GM19324 (cell line): ENCODE measurements around the gene NNT.
"Not testable (repeated sequence)": the region's sequence is repeated elsewhere in the genome, so short reads cannot be mapped to it uniquely, and the experiment has no call there.

Experiments used
- ATAC-seq: cut with Tn5 transposase; IDR thresholded peaks from one replicate; pipeline ENCODE4 v1.9.1; 2021; ENCODE audit warnings: mild to moderate bottlenecking, moderate library complexity; ENCODE audit not compliant: unreplicated experiment, low FRiP score

Gene NNT

DNA sequence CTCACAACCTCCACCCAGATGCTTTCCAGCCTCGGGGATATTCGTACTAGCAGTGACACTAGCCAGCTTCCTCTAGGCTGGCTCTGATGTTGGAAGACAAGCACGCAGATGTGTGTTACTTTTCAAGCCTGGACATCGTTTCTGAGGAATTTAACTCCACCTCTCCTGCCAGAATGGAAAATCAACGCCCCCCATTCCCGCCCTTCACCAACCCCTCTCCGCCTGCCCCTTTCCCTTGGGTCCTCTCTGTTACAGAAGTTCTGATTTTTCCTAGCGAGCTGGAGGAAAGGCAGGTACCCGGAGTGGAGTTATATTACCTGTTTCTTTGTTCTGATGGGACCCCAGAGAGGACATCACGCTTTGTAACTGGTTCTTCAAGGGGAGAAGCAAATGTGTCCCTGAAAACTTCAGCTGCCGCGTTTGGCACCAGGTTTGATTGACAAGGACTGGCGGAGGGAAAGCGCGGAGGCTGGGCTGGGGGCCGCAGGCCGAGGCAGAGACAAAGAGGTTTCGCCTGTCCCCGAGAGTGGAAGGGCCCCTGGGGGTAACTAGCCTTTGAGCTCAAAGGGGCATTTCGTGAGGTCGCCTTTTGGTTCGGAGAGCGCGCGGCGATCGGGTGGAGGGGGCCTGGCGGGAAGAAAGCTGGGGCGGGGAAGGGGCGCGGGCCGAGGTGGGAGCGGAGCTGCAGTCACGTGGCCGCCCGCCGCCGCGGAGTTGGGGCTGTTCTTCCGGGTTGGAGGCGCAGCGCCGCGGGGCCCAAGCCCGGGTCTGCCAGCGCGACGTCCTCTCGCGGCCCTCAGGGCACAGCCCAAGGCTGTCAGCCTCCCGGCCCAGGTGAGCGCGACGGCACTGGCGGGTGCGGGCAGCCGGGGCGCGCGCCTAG is at the start of gene NNT:
NNT (plus strand) TSS at position 720 of the 883 bp plus-strand sequence. CDS start 6,016 bp downstream, outside the sequence.
- peak; percentile 85 for ATAC-seq

DNA sequence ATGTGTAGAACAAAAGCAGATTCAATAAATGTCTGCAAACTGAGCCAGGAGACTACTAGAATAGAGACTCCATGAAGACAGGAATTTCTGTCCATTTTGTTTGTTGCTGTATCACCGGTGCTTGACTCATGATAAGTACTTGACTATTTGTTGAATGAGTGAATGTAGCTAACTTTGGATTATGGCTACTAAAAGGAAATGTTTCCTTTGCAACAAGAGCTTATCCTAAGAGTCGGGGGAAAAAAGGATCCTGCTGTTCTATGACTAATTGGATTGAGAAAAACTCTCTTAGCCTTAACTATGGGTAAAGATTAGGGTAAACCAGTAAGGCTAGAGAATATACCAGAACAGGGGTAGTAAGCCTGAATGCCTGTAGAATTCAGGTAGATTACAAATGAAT is 49.6 kb upstream of the NNT start:
- no peak for ATAC-seq

DNA sequence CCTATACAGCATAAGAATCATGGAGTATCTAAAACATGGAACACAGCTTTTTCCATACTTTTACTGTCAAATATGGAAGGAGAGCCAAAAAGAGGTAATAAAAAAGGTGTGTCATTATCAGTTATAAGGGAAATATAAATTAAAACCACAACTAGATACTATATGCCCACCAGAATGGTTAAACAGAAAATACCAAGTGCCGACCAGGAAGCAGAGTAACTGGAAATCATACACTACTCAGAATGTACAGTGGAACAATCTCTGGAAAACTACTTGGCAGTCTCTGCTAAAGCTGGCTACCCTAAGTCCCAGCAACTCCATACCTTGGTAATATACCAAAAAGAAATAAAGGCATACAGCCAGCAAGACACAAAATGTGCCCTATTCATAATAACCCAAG is 48.5 kb upstream of the NNT start:
- ATAC-seq: no peak

DNA sequence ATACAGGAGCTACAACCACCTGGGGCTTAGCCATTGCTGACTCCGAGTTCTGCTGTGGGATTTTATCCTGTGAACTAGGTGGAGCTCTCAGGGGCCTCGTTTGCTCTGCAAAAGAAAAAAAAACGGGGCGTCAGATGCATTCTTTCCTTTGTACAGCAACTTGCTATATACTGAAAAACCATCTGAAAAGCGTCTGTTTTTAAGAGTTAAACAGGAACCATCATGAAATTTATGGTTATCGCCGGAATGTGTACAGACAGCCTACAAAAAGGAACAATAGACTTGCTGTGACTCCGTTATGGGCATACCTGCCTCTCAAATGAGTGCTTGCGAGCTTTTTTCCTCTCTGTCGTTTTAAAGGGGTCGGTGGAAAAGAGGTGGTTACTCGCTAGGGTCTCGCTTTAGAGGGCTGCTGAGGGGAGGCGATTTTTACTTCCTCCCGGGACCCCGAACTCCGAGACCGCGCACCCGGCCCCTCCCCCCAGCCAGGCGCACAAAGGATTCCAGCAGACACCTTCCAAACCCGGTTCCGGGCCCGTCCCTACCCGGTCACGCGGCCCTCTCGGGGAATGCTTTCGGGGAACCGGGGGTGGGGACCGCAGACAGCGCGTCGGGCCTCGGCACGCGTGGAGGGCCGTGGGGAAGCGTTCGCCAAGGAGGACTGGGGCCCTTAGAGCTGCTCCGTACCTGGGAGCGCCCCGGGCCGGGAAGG is 46.9 kb upstream of the NNT start:
- ATAC-seq: no peak

DNA sequence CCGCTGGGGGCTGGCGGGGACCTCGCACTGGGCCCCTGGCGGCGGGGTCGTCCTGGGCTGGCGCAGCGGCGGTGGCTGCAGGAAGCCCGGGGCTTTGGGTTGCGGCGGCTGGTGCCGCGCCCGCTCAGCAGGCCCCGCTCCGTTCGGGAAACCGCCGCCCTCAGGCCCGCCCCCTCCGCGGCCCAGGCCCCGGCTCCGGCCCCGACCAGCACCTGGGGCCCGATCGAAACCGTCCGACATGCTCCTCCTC is 46.4 kb upstream of the NNT start:
- ATAC-seq: peak; percentile 96

DNA sequence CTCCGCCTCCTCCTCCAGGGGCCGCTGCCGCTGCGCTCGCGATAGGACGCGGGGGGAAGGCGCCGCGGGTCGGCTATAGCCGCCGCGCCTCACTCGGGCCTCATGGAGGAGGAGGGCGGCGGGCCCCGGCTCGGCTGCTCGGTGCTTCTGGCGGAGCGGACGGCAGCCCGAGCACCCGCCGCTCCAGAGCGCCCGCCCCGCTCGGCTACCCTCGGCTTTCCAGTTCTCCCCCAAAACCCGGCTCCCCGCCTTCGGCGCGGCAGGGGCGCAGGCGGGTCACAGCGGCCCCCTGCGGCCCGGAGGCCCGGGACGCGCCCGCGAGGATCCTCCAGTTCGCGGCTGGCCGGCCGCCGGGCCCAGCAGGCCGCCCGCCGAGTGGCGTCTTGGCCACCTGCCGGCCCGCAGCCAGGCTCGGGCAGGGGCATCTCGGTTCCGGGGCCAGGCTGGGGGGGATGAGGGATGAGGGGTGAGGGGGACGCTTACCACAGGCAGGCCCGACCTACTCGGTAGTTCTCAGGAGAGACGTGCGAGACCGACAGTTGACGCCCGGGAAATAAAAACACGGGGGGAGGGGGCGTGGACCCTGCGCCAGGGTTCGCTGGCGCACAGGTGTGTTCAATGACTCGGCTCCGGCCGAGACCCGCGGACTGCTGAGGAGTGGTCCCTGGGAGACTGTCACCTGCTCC is 46.0 kb upstream of the NNT start, which contains the start of gene PAIP1:
PAIP1 (minus strand) TSS at position 221 of the 686 bp plus-strand sequence. CDS start 231 bp downstream, outside the sequence.
- peak; percentile 86 for ATAC-seq

DNA sequence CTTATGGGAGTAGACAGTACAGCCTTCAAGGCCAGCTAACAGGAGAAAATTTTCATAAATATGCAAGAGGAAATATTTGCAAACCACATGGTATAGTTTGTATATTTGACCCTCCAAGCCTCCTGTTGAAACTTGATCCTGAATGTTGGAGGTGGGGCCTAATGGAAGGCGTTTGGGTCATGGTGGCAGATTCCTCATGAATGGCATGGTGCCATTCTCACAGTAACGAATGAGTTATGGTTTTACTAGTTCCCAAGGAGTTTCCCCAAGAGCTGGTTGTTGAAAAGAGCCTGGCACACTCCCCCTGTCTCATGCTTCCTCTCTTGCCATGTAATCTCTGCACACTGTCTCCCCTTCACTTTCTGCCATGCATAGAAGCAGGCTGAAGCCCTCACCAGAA is 42.9 kb upstream of the NNT start:
- ATAC-seq: no peak

DNA sequence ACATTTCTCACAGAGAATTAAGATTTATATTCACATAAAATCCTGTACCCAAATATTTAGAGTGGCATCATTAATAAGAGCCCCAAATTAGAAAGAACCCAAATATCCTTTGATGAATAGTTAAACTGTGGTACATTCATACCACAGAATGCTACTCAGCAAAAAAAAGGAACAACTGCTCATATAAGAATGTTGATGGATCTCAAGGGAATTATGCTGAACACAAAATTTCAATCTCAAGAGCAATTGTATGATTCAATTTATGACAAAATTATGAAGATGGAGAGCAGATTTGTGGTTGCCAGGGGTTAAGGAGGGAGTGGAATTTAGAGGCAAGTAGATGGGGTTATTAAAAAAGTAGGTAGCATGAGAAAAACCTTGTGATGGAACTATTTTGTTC is 41.6 kb upstream of the NNT start:
- no peak for ATAC-seq

DNA sequence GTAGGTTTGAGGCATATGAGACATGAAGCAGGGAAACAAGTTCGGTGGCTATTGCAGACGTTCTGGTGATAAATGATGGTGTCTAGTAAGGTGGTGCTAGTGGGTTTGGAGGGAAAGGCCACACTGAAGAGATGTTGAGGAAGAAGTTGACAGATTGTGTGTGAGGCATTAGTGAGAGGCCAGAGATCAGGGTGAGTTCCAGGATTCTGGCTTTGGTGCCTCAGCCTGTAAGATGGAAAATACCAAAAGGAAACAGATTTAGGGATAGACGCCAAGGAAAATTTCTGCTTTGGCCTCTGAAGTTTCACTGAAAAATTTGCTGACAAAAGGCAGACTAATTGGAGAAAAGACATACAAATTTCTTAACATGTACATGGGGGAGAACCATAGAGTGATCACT is 39.7 kb upstream of the NNT start:
- no peak for ATAC-seq

DNA sequence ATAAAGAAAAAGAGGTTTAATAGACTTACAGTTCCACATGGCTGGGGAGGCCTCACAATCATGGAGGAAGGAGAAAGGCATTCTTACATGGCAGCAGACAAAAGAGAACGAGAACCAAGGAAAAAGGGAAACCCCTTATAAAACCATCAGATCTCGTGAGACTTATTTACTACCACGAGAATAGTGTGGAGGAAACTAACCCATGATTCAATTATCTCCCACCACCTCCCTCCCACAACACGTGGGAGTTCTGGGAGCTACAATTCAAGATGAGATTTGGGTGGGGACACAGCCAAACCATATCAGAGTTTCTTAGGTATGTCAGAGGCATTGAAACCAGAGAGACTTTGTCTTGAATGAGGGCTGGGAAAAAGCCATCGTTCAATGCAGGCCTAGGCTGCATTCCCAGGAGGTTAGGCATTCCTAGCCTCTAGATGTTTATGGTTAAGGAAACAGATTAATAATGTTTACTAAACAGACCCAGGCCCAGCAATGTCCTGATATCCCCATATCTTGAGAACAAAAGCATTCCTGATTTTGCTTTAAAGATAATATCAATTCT is 38.6 kb upstream of the NNT start:
- ATAC-seq: no peak

DNA sequence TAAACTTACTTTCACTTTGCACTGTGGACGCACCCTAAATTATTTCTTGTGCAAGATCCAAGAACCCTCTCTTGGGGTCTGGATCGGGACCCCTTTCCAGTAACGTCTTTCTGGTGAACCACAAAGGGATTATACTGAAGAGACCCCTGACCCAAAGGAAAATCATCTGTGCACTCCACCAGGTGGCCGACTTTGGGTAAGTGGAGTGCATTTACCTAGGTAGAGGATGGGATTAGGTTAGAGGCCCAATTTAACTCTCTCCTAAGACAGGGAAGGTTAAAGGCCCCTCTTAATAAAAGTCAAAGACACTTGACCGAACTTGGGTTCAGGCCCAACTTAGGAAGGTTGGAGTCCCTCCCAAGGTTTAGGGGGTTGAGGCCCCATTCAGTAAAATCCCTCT is 37.9 kb upstream of the NNT start:
- ATAC-seq: no peak

DNA sequence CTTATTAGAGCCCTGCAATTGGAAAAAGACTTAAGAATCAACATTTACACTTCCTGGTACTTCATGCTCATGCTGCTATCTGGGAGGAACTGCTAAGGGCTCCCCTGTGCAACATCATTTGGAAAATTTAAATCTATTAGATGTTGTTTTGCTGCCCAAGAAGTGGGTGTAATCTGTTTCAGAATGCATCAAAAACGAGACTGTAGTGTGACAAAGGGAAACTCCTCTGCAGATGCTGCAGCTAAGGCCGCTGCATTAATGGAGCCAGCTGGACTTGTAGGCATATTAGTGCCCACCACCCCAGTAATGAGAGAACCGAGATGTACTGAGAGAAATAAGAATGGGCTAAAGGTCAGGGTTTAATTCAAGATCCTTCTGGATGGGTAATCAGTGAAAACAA is 35.0 kb upstream of the NNT start:
- no peak for ATAC-seq

DNA sequence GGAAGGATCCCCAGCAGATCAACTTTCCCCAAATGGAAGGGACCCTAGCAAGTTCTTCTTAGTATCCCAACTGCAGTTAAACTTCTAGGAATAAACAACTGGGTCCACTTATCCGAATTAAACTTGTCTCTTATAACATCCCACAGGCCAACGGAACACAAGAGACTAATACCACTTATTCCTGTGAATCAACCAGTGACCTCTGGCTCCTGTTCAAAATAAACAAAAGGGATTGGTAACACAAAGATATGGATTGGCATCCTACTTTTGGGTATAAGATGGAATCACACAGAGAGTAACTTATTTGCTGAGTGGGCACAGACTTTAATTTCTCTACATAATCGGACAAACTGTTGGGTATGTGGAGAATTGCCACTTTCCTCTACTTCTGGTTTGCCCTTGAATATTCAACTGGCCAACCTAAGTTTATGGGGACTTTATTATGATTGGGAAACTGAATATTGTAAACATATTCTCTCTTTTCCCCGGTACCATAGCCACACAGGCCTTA is 33.7 kb upstream of the NNT start:
- ATAC-seq: no peak

DNA sequence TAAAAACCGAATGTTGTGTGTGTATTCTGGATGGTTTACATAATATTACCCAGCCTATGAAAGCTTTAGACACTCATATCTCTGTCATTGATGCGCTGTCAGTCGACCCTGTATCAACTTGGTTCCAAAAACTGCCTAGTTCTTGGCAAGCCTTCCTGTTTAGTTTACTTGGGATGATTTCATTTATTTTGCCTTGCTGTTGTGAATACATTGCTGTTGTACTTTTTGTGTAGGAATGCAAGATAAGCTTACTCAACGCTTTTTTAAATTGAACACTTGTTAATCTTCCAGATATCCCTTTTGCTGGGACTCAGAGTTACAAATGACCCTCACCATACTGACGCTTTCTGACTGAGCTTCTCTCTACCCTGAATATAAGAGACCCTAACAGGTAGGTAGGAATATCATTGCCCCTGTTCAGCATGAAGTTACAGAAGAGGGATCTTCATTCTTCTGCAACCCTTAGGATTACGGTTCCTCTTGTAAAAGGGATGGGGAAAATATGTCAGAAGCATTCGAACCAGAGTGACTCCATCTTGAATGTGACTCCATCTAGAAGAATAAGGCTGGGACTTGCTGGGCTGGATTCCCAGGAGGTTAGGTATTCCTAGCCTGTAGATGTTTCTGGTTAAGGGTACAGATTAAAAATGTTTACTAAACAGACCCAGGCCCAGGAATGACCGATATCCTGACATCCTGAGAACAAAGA is 32.4 kb upstream of the NNT start:
- ATAC-seq: no peak

DNA sequence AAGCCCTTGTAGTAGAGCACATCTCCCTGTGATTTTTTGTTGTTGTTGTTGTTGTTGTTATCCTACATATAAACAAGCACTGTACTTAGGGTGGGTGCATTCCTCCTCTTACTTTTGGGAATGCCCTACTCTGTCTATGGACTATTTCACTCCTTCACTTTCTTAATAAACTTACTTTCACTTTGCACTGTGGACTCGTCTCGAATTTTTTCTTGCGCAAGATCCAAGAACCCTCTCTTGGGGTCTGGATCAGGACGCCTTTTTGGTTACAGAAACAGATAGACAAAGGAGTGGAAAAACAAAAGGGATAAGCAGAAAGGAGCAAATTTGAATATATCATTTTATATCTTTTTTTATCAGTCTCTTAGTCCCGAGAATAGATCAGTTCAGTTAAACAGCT is 31.7 kb upstream of the NNT start:
- ATAC-seq: no peak

DNA sequence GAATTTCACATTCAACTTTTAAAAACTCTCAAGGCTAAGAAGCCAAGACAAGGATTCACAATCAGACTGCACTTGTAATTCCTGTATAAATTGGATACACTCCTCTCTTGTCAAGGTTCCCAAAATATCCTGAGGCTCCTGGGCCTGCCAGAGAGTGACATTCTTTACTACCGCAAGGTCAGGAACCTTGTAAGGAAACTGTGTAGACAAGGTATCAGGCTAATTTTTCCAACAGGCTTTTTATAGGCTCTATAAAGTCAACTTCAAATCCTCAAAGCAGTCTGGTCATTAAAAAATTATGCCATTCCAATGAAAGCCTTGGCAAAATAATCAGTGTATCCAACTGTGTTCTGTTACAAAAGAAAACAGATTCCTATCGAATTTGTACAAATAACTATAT is 30.6 kb upstream of the NNT start:
- ATAC-seq: no peak

DNA sequence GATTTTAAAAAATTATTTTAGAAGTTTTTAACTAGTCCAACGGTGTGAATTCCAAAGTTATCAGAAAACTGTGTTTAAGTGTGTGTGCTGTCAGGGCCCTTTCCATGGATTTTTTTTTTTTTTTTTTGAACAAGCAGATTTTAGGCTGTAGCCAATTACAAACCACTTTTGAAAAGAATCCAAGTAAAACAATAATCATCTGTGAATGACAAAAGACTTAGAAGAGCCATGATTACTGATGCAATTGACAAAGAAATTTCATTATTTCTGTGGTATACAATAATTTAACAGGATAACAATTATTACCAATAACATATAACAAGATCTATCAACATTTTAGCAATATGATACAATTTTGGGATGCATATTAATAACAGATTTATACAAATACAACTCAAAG is 29.9 kb upstream of the NNT start:
- ATAC-seq: no peak

DNA sequence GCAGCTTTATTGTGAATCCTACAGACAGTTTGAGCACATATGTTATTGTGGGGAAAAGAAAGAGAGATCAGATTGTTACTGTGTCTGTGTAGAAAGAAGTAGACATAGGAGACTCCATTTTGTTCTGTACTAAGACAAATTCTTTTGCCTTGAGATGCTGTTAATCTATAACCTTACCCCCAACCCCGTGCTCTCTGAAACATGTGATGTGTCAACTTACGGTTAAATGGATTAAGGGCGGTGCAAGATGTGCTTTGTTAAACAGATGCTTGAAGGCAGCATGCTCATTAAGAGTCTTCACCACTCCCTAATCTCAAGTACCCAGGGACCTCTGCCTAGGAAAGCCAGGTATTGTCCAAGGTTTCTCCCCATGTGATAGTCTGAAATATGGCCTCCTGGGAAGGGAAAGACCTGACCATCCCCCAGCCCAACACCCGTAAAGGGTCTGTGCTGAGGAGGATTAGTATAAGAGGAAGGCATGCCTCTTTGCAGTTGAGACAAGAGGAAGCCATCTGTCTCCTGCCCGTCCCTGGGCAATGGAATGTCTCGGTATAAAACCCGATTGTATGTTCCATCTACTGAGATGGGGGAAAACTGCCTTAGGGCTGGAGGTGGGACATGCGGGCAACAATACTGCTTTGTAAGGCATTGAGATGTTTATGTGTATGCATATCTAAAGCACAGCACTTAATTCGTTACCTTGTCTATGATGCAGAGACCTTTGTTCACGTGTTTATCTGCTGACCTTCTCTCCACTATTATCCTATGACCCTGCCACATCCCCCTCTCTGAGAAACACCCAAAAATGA is 22.4 kb upstream of the NNT start:
- ATAC-seq: not testable (repeated sequence)

DNA sequence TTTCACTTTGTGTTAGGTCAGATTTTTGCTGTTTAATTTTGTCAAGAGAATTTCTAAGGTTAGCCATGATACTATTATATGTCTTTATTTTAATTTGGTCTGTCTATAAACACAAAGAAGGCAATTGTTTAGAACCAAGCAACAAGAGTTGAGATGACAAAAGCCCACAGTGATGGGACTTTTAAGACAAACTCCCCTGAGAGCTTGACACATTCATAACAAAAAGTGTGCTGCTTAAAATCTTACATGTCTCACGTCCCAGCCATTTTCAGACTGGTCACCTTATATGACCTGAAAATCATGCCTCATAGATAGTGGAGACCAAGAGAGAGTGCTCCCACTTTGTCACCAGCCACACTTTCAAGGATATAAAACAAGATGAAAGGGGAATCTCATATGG is 21.6 kb upstream of the NNT start:
- no peak for ATAC-seq
